Fibroblast of skin of scalp (primary cell): ENCODE measurements around the gene CACNA1H.

Experiments
- DNase-seq: peaks from one replicate; pipeline ENCODE4 v3.0.0-alpha.2; 2013

CACNA1H gene

GRCh38 chr16:1143761-1144450, 9.0 kb upstream of the CACNA1H start:
- no peak for DNase-seq

GRCh38 chr16:1144476-1145382, 8.2 kb upstream of the CACNA1H start:
- no peak for DNase-seq

- no peak for DNase-seq
These were observed 7.4 kb upstream of the CACNA1H start for GRCh38 chr16:1145383-1146100.

- DNase-seq: no peak
These were observed 6.5 kb upstream of the CACNA1H start for GRCh38 chr16:1146409-1146808.

GRCh38 chr16:1147027-1147426, 5.9 kb upstream of the CACNA1H start:
- DNase-seq: no peak

GRCh38 chr16:1149101-1149636, 3.7 kb upstream of the CACNA1H start:
- no peak for DNase-seq

GRCh38 chr16:1150511-1150982, 2.4 kb upstream of the CACNA1H start:
- peak; percentile 41 for DNase-seq

- DNase-seq: no peak
These were observed 1.3 kb upstream of the CACNA1H start for GRCh38 chr16:1151424-1152122.

GRCh38 chr16:1152123-1152638, 725 bp upstream of the CACNA1H start:
- DNase-seq: no peak

- DNase-seq: no peak
These were observed 714 bp downstream of the CACNA1H start for GRCh38 chr16:1153480-1154160.

GRCh38 chr16:1154291-1154886, 1.5 kb downstream of the CACNA1H start:
- no peak for DNase-seq

- no peak for DNase-seq
These were observed 2.0 kb downstream of the CACNA1H start for GRCh38 chr16:1154887-1155331.

- no peak for DNase-seq
These were observed 2.6 kb downstream of the CACNA1H start for GRCh38 chr16:1155353-1156054.

- no peak for DNase-seq
These were observed 3.4 kb downstream of the CACNA1H start for GRCh38 chr16:1156055-1156982.

GRCh38 chr16:1156983-1157638, 4.2 kb downstream of the CACNA1H start:
- no peak for DNase-seq

- DNase-seq: no peak
These were observed 4.9 kb downstream of the CACNA1H start for GRCh38 chr16:1157639-1158455.
